A673 (cell line): ENCODE data around the gene GZMM. TPM values are rescaled to one million over a fixed set of nuclear protein-coding genes. Genes with fewer than 3 reads are reported as not detected.

Source experiments
- BruUV-seq: library from RNA; stranded (reverse); fragments of 400-500 nt; replicated peaks from 2 replicates; lab custom pipeline; 2021; lab: Mats Ljungman, UMichigan
- CTCF ChIA-PET: fragments of 300-600 bp; sonication (Branson Sonifier 250); formaldehyde crosslinking; loops from one replicate; lab custom pipeline; 2022; ENCODE audit warnings: antibody characterized with exemption; lab: Charles Lee
- POLR2A ChIA-PET: fragments of 300-600 bp; sonication (Branson Sonifier 250); formaldehyde crosslinking; loops from one replicate; lab custom pipeline; 2022; ENCODE audit warnings: antibody characterized with exemption; ENCODE audit not compliant: low non-redundant PET; lab: Charles Lee
- DNase-seq: peaks from one replicate; pipeline ENCODE4 v3.0.0-alpha.2; 2015; ENCODE audit warnings: low spot score
- H3K27ac ChIP-seq: fragments of 200-600 bp; sonication (generic); 2 replicates; pipeline ENCODE4 v1.5.1; 2016; ENCODE audit warnings: mixed run types, low read depth, mild to moderate bottlenecking, mixed read lengths, antibody characterized with exemption, low read length; ENCODE audit not compliant: poor library complexity, severe bottlenecking
- H3K27me3 ChIP-seq: fragments of 200-600 bp; sonication (generic); replicated peaks from 2 replicates; pipeline ENCODE4 v1.6.1; 2017; ENCODE audit warnings: mixed run types, low read depth, mild to moderate bottlenecking, mixed read lengths, antibody characterized with exemption, low read length; ENCODE audit not compliant: insufficient read depth, poor library complexity
- H3K36me3 ChIP-seq: fragments of 200-600 bp; sonication (generic); 2 replicates; pipeline ENCODE4 v1.6.1; 2016; ENCODE audit warnings: mixed run types, mild to moderate bottlenecking, mixed read lengths, antibody characterized with exemption, low read length; ENCODE audit not compliant: insufficient read depth, poor library complexity, severe bottlenecking
- H3K4me1 ChIP-seq: fragments of 200-600 bp; sonication (generic); 2 replicates; pipeline ENCODE4 v1.6.1; 2017; ENCODE audit warnings: mixed run types, mild to moderate bottlenecking, mixed read lengths, antibody characterized with exemption, low read length; ENCODE audit not compliant: insufficient read depth, poor library complexity, severe bottlenecking
- H3K4me3 ChIP-seq: fragments of 200-600 bp; sonication (generic); 2 replicates; pipeline ENCODE4 v1.5.1; 2016; ENCODE audit warnings: low read depth, mixed run types, mild to moderate bottlenecking, mixed read lengths, low read length; ENCODE audit not compliant: poor library complexity, severe bottlenecking
- H3K9me3 ChIP-seq: fragments of 200-600 bp; sonication (generic); 2 replicates; pipeline ENCODE4 v1.6.1; 2016; ENCODE audit warnings: mixed run types, low read depth, mild to moderate bottlenecking, mixed read lengths, antibody characterized with exemption, low read length; ENCODE audit not compliant: poor library complexity, severe bottlenecking
- CTCF ChIP-seq: fragments of 300-800, 200-600 bp; sonication (generic); conservative IDR thresholded peaks from 2 replicates; pipeline ENCODE4 v1.5.1; 2017; ENCODE audit warnings: low read depth, mild to moderate bottlenecking, antibody characterized with exemption, low read length, moderate library complexity, mixed read lengths
- EZH2 ChIP-seq: fragments of 200-600 bp; sonication (generic); IDR thresholded peaks from 2 replicates; pipeline ENCODE4 v1.6.1; 2017; ENCODE audit warnings: borderline replicate concordance, low read depth, mild to moderate bottlenecking, mixed read lengths, antibody characterized with exemption, low read length; ENCODE audit not compliant: poor library complexity, severe bottlenecking
- intact Hi-C: fragments of 100-400 bp; cut with micrococcal nuclease; formaldehyde crosslinking; loops from one replicate; pipeline ENCODE4 v1.10.0; 2022; ENCODE audit not compliant: unreplicated experiment
- total RNA-seq: library from RNA; stranded (reverse); gene quantifications from 2 replicates; pipeline ENCODE4 v1.2.3, GENCODE V29; 2021

The GZMM gene
- total RNA-seq, 1 experiment from 2014 or later, result 2.5 TPM

- Histone ChIP-seq H3K36me3 (peaks cover 3% of the 10 kb centered on the region), H3K4me3 (no peak overlapping the region), H3K27me3 (no peaks in the 10 kb centered on the region), H3K4me1 (peaks cover 7% of the 10 kb centered on the region), H3K9me3 (no peaks in the 10 kb centered on the region), H3K27ac (no peak overlapping the region)
- intact Hi-C loops, result no loop called here
- no peak for DNase-seq
- BruUV-seq, result no TSS peak
- TF ChIP-seq CTCF, result no peak
- TF ChIP-seq EZH2, result no peak
- POLR2A ChIA-PET, result no interaction called here
- CTCF ChIA-PET, result no interaction called here
These were observed 15.1 kb downstream of the GZMM start for GRCh38 chr19:558770-559439.

- peak overlapping the region; percentile 50 for H3K27ac ChIP-seq
- no TSS peak for BruUV-seq
- H3K4me3 ChIP-seq, result no peak overlapping the region
- ChIA-PET POLR2A (no interaction called here), CTCF (no interaction called here)
- DNase-seq, result no peak
- H3K27me3 ChIP-seq, result no peaks in the 10 kb centered on the region
- TF ChIP-seq EZH2 (no peak), CTCF (no peak)
- intact Hi-C loops, result no loop called here
- H3K4me1 ChIP-seq, result peaks cover 7% of the 10 kb centered on the region
- H3K36me3 ChIP-seq, result peaks cover 3% of the 10 kb centered on the region
- H3K9me3 ChIP-seq, result no peaks in the 10 kb centered on the region
These were observed 16.3 kb downstream of the GZMM start for GRCh38 chr19:560121-560520.

GRCh38 chr19:566403-566802 lies 22.6 kb downstream of the GZMM start:
- BruUV-seq, result no TSS peak
- peak; percentile 84 for DNase-seq
- Histone ChIP-seq H3K27ac (peak overlapping the region; percentile 73), H3K36me3 (peaks cover 3% of the 10 kb centered on the region), H3K4me1 (peaks cover 10% of the 10 kb centered on the region), H3K4me3 (no peak overlapping the region), H3K9me3 (no peaks in the 10 kb centered on the region), H3K27me3 (no peaks in the 10 kb centered on the region)
- no peak for TF ChIP-seq CTCF
- no peak for TF ChIP-seq EZH2
- CTCF ChIA-PET, result no interaction called here
- intact Hi-C loops, result no loop called here
- POLR2A ChIA-PET, result no interaction called here
